ENCODE data around the gene PDE5A.
"Not testable (repeated sequence)": the region's sequence is repeated elsewhere in the genome, so short reads cannot be mapped to it uniquely, and the experiment has no call there.

The PDE5A gene

DNA sequence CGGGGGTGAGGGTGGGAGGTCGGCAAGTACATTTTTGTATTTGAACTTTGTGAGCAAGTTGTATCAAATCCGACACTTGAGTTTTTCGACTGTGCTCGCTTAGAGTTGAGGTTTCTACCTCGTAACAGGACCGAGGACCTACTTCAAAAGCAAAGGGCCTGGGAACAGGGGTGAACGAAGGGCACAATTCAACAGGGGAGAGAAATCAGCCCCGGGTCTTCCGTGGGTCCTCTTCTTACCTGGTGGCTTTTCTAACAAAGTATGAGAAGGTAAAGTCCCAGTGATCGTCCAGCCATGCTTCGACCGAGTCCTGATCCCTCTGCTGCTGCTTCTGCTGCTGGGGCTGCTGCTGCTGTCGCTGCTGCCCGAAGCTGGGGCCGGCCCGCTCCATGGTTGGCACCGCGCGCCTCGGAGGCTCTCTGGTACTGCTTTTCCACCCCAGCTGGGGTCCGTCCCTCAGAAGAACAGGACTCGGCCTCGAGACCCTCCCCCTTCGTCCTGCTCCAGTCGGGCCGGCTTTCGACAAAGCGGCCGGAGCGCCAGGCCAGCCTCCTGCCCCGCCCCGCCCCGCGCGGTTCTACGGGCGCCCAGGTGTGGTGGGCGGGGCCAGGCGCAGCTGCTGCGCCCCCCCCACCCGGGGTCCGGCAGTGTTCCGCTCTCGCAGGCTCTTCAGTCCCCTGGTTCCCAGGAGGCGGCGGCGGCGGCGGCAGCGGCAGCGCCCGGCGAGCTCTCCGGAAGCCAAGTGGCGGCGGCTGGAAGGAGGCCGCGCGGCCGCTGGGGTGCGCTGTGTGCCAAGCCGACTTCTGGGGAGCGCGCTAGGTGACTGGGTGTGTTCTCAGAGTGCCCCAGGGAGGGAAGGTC, at the start of gene PDE5A:
PDE5A (minus strand) TSS at position 524 of the 861 bp plus-strand sequence; CDS start at position 391, 133 bp downstream.
- peak; percentile 77 for DNase-seq (ENCODE audit: low spot score)

GRCh38 chr4:119676101-119676500, 47.5 kb upstream of the PDE5A start:
- no peak for DNase-seq (ENCODE audit: low spot score)

GRCh38 chr4:119675391-119675790, 46.8 kb upstream of the PDE5A start:
- no peak for DNase-seq (ENCODE audit: low spot score)

DNA sequence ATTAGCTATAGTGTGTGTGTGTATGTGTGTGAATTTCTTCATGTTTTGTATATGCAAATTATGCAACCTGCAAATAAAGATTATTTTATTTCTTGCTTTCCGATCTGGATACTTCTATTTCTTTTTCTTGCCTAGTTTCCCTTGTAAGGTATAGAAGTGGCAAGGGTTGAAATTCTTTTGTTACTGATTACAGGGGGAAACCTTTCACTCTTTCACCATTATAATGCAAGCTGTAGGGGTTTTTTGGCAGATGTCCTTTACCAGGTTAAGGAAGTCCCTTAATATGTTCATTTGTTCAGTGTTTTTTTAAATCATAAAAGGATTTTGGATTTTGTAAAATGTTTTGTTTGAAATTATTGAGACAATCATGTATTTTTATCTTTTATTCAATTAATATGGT, 44.3 kb upstream of the PDE5A start:
- no peak for DNase-seq (ENCODE audit: low spot score)

DNA sequence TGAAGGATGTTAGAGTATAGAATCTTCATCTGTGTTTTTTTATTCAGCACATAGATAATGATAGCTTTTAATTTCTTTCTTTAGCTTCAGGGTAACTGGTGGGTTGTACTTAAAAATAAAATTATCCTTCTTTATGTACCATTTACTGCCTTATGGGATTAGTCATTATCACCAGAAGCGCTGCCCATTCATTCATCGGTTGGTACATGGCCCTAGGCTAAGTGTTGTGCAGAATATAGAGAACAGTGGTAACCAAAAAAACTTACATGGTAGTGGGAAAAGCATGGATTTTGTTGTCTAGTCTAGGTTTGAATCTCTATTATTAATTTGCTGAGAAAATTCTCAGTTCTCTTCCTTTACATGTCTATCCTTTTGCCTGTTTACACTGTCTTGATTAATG, 43.5 kb upstream of the PDE5A start:
- DNase-seq (ENCODE audit: low spot score) = no peak

GRCh38 chr4:119671205-119671604, 42.6 kb upstream of the PDE5A start:
- DNase-seq (ENCODE audit: low spot score) = no peak

DNA sequence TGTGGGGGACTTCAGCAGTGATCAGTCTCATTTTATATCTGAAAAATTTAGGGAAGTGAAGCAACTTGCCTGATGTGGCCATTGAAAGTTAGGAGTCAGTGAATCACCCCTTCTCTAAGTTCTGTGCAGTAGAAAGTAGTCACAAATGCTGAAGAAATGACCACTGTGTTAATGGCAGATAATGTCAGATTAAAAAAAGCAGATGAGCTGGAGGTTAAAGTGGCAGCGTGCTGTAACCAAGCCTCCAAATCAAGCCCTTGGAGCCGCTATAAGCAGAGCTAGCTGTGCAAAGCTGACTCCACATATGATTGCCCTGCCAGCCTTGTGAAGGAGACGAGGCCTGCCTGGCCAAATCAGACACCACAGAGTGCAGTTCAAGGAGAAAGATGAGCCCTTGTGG, 39.2 kb upstream of the PDE5A start:
- DNase-seq (ENCODE audit: low spot score) = no peak

- DNase-seq (ENCODE audit: low spot score) = no peak
Measured at GRCh38 chr4:119666653-119667091, 38.1 kb upstream of the PDE5A start.

- no peak for DNase-seq (ENCODE audit: low spot score)
Measured at GRCh38 chr4:119665752-119666151, 37.1 kb upstream of the PDE5A start.

DNA sequence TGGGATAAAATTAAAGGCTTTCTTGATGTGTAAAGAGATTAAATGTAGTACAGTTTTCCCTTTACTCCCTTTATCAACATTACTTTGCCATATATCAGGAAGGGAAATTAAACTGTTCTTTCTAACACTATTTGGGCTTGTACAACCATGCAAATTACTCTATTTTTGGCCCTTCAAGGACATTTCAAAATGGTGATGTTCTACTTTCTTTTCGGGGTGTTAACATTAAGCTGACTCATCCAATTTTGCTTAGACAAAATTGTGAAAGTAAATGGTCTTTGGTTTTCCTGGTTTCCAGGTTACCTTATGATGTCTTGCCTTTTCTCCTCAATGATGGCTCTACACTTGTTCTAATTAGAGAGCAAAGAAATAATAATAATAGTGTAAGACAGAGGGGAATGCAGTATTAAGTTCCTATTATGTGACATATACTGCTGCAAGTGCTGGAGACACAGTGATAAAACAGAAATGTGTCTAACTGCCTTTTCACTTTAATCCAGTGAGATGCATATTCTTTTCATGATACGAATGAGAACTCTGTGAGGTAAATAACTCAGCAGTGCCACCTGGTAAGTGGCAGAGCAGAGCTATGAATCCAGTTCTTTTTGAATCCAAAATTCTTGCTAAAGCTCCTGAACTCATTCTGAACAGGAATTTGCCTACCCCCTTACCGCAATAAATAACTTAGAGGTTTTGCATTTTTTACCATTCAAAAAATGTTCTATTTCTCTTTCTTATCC, 35.7 kb upstream of the PDE5A start:
- DNase-seq (ENCODE audit: low spot score) = no peak

- no peak for DNase-seq (ENCODE audit: low spot score)
Measured at GRCh38 chr4:119663160-119663788, 34.7 kb upstream of the PDE5A start.

- DNase-seq (ENCODE audit: low spot score) = not testable (repeated sequence)
Measured at GRCh38 chr4:119662612-119663011, 34.0 kb upstream of the PDE5A start.

- DNase-seq (ENCODE audit: low spot score) = no peak
Measured at GRCh38 chr4:119661231-119661630, 32.6 kb upstream of the PDE5A start.

- DNase-seq (ENCODE audit: low spot score) = no peak
Measured at GRCh38 chr4:119659576-119659975, 31.0 kb upstream of the PDE5A start.

- no peak for DNase-seq (ENCODE audit: low spot score)
Measured at GRCh38 chr4:119657111-119657611, 28.6 kb upstream of the PDE5A start.

- DNase-seq (ENCODE audit: low spot score) = no peak
Measured at GRCh38 chr4:119656342-119656741, 27.7 kb upstream of the PDE5A start.

GRCh38 chr4:119655111-119655837, 26.7 kb upstream of the PDE5A start:
- DNase-seq (ENCODE audit: low spot score) = no peak

DNA sequence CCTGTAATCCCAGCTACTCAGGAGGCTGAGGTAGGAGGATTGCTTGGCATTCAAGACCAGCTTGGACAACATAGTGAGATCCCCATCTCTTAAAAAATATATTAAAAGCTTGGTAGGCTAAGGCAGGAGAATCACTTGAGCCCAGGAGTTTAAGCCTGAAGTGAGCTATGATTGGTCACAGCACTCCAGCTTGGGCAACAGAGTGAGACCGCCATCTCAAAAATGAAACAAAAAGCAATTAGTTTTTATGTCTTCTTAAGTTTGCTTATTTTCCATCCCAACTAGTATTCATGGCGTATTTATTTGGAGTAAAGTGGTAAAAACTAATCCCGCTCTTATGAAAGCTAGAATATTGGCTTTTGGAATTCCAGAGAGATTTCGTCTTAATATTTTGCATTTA, 25.4 kb upstream of the PDE5A start:
- no peak for DNase-seq (ENCODE audit: low spot score)

GRCh38 chr4:119652998-119653397, 24.4 kb upstream of the PDE5A start:
- DNase-seq (ENCODE audit: low spot score) = no peak

GRCh38 chr4:119648398-119648797, 19.8 kb upstream of the PDE5A start:
- no peak for DNase-seq (ENCODE audit: low spot score)

DNA sequence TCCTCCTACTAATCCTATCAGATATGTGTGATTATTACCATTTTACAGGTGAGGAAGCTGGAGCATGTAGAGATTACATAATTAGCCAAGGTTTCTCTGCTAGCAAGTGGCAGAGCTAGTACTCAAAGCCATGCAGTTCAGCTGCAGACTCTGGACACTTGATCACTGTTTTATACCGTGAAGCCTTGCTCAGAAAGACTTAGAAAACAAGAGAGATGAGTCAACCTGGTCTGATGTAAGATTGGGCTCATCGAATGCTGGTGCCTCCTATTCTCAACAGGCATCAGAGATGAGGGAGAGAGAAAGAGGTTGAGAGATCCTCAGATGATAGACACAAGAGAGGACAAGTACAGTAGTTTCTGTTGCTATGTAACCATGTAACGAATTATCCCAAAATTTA, 19.0 kb upstream of the PDE5A start:
- DNase-seq (ENCODE audit: low spot score) = no peak

All from NAMALWA (cell line).